Breast epithelium (tissue), 4 donors: ENCODE measurements around the gene DIMT1. TPM values are rescaled to one million over a fixed set of nuclear protein-coding genes. Genes with fewer than 3 reads are reported as not detected.

Source experiments
- DNase-seq, 2 donors: peaks; one replicate each; pipeline ENCODE4 v3.0.0-alpha.2; 2019; ENCODE audit warnings: low spot score in 2 of 2
- H3K27ac ChIP-seq, 2 donors: fragments of 200-600 bp; sonication (generic) in 1 of 2; one replicate each; pipeline ENCODE4 v1.5.1; 2016 to 2019; ENCODE audit warnings: mild to moderate bottlenecking in 1 of 2
- H3K27me3 ChIP-seq, 2 donors: fragments of 200-600 bp; sonication (generic) in 1 of 2; one replicate each; pipeline versions ENCODE4 v1.5.1 to v1.6.0; 2017 to 2019; ENCODE audit warnings: control low read depth in 1 of 2, mild to moderate bottlenecking in 1 of 2
- H3K36me3 ChIP-seq: fragments of 200-600 bp; one replicate; pipeline ENCODE4 v1.5.1; 2019
- H3K4me1 ChIP-seq, 2 donors: fragments of 200-600 bp; sonication (generic); one replicate each; pipeline ENCODE4 v1.5.1; 2016 to 2019; ENCODE audit warnings: control low read depth in 1 of 2
- H3K4me3 ChIP-seq, 3 donors: fragments of 200-600 bp; sonication (generic); 1 replicate in 2 of 3; 2 replicates in 1 of 3; pipeline ENCODE4 v1.5.1; 2016 to 2019; ENCODE audit warnings: mild to moderate bottlenecking in 3 of 3, moderate library complexity in 2 of 3
- H3K9me3 ChIP-seq, 2 donors: fragments of 200-600 bp; sonication (generic) in 1 of 2; one replicate each; pipeline ENCODE4 v1.5.1; 2016 to 2019; ENCODE audit warnings: control low read depth in 1 of 2
- POLR2A ChIP-seq: fragments of 450-650 bp; IDR thresholded peaks from one replicate; pipeline ENCODE4 v1.6.1; 2016; ENCODE audit warnings: antibody characterized with exemption, mild to moderate bottlenecking, moderate library complexity
- POLR2AphosphoS5 ChIP-seq, 3 donors: sonication (generic); formaldehyde crosslinking; IDR thresholded peaks; one replicate each; pipeline ENCODE4 v1.6.1; 2017; ENCODE audit warnings: antibody characterized with exemption in 3 of 3
- intact Hi-C: fragments of 100-400 bp; cut with DNase I; formaldehyde crosslinking; loops from one replicate; pipeline ENCODE4 v1.15.1; 2023; ENCODE audit warnings: low total_unique reads
- total RNA-seq, 3 donors: library from RNA; depleted of rRNA; stranded (reverse); fragments of >200 nt; gene quantifications; one replicate each; pipeline ENCODE4 v1.1.0, GENCODE V29; 2016
- TF ChIP-seq, protein P1 (sequence below), 3 donors: fragments of 450-650 bp; IDR thresholded peaks; one replicate each; pipeline ENCODE4 v1.5.1; 2016 to 2017; ENCODE audit warnings: antibody characterized with exemption in 3 of 3, mild to moderate bottlenecking in 3 of 3, moderate library complexity in 3 of 3

Gene DIMT1
- total RNA-seq, 3 donors from 2014 or later: 34.5 to 38.3 (median 38.1) TPM

DNA sequence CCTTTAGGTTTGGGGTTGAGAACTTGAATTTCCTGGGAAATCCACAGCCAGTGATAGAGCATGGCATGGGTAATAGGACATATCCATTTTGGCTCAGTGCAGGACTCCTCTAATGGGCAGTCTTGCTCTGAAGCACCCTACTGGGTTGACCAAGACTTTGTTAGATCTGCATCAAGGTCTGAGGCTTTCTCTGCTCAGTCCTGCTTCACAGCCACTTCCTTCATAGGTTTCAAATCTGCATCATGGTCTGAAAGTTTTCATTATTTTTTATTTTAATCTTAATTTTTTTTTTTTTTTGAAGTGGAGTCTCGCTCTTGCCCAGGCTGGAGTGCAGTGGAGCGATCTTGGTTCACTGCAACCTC lies 61.2 kb downstream of the DIMT1 start:
- Histone ChIP-seq H3K27me3 (no peaks in the 10 kb centered on the region), H3K9me3 (no peaks in the 10 kb centered on the region), H3K36me3 (no peaks in the 10 kb centered on the region), H3K27ac (no peak overlapping the region), H3K4me1 (no peaks in the 10 kb centered on the region), H3K4me3 (no peak overlapping the region)
- TF ChIP-seq POLR2AphosphoS5 (IDR thresholded peaks at IDR 0.05) (no peak), POLR2A (no peak)
- TF ChIP-seq, protein P1, sequence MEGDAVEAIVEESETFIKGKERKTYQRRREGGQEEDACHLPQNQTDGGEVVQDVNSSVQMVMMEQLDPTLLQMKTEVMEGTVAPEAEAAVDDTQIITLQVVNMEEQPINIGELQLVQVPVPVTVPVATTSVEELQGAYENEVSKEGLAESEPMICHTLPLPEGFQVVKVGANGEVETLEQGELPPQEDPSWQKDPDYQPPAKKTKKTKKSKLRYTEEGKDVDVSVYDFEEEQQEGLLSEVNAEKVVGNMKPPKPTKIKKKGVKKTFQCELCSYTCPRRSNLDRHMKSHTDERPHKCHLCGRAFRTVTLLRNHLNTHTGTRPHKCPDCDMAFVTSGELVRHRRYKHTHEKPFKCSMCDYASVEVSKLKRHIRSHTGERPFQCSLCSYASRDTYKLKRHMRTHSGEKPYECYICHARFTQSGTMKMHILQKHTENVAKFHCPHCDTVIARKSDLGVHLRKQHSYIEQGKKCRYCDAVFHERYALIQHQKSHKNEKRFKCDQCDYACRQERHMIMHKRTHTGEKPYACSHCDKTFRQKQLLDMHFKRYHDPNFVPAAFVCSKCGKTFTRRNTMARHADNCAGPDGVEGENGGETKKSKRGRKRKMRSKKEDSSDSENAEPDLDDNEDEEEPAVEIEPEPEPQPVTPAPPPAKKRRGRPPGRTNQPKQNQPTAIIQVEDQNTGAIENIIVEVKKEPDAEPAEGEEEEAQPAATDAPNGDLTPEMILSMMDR (IDR thresholded peaks at IDR 0.05): no peak
- DNase-seq: no peak
- intact Hi-C loops: no loop called here

DNA sequence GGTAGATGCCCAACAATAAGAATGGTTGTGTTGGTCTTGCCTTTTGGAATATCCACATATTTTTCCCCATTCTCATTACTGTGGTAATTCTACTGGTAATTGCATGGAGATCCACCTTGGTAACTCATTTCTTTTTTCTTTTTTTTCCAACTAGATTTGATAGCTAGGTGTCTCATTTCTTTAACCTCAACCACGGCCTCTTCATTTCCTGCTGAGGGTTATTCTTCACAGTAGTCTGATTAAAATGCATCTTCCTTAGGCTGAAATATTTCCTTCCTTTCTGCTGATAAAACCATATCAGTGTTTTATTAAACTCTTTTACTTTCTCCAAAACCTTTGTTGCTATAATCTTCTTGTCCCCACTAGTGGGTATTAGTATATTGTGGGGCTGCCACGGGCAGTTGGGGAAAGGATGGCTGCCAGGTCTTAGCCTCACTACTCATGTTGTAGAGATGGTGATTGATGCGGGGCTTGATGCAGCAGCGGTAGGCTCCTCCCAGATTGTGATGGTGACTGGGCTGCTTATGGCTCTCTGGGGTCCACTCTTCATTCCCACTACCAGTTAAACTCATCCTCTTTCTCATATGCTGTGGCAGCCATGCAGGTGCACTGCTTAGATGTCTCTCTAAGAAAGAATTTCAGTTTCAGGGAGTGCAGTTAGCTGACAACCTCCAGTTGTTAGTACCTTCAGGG lies 61.8 kb downstream of the DIMT1 start:
- no peak overlapping the region for H3K4me3 ChIP-seq
- H3K36me3 ChIP-seq: no peaks in the 10 kb centered on the region
- no peaks in the 10 kb centered on the region for H3K9me3 ChIP-seq
- no peak for TF ChIP-seq POLR2A
- TF ChIP-seq, protein P1 (IDR thresholded peaks at IDR 0.05): no peak
- no peak for TF ChIP-seq POLR2AphosphoS5 (IDR thresholded peaks at IDR 0.05)
- DNase-seq: no peak
- no peaks in the 10 kb centered on the region for H3K4me1 ChIP-seq
- intact Hi-C loops: no loop called here
- H3K27me3 ChIP-seq: no peaks in the 10 kb centered on the region
- H3K27ac ChIP-seq: no peak overlapping the region

DNA sequence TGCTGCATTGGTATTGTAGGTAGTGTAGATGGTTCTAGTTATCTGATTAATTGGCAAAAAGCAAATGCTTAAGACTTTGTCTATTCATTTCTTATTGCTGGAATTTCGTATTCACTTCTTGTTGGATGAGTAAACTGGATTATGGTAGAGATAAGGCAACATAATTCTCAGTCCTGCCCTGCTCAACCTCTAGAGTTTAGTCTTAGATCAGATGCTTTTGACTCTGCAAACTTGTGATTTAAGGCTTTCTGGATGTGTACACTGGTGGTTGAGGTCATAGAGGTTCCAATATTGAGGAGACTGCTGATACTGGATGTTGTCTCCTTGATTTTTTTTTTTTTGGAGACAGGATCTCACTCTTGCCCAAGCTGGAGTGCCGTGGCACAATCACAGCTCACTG lies 62.7 kb downstream of the DIMT1 start:
- Histone ChIP-seq H3K4me3 (no peak overlapping the region), H3K36me3 (no peaks in the 10 kb centered on the region), H3K27me3 (no peaks in the 10 kb centered on the region), H3K27ac (no peak overlapping the region), H3K4me1 (no peaks in the 10 kb centered on the region), H3K9me3 (no peaks in the 10 kb centered on the region)
- DNase-seq: no peak
- TF ChIP-seq POLR2A: no peak
- TF ChIP-seq, protein P1 (IDR thresholded peaks at IDR 0.05): no peak
- no peak for TF ChIP-seq POLR2AphosphoS5 (IDR thresholded peaks at IDR 0.05)
- intact Hi-C loops: no loop called here

DNA sequence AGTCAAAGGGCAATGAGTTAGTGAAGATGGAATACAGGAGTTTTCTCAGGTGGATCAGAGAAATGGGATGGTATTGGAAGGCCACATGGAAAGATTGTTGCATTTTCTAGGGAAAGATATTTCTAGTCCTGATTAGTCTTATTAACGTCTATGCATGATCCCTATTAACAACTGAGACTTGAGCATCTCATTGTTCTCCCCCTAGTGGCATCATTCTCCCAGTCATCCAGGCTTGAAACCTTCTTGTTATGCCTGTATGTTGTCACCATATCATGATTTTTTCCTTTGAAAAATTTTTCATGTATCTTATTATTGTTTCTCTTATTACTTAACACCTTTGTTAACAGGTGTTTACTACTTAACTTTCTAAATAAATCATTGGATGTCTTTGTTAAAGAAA lies 63.3 kb downstream of the DIMT1 start:
- no peaks in the 10 kb centered on the region for H3K4me1 ChIP-seq
- intact Hi-C loops: no loop called here

More for the DNA sequence above, 63.3 kb downstream of the DIMT1 start:
- no peaks in the 10 kb centered on the region for H3K36me3 ChIP-seq
- TF ChIP-seq, protein P1 (IDR thresholded peaks at IDR 0.05): no peak
- TF ChIP-seq POLR2A: no peak
- TF ChIP-seq POLR2AphosphoS5 (IDR thresholded peaks at IDR 0.05): no peak
- H3K27ac ChIP-seq: no peak overlapping the region
- no peaks in the 10 kb centered on the region for H3K27me3 ChIP-seq
- no peak overlapping the region for H3K4me3 ChIP-seq
- no peaks in the 10 kb centered on the region for H3K9me3 ChIP-seq
- DNase-seq: no peak

Other genes starting within 250 kb of the DIMT1 start
- gene KIF2A, start 97.7 kb downstream of the DIMT1 start, total RNA-seq: 10 to 100 TPM; 50.8 to 57.4 (median 51.7) TPM
- gene IPO11, start 8.9 kb upstream of the DIMT1 start, total RNA-seq: 10 to 100 TPM; 31.5 to 34.7 (median 33.1) TPM
- 1 to 10 TPM; 6.4 to 9.5 (median 8.6) TPM for gene LRRC70, start 174.9 kb upstream of the DIMT1 start, total RNA-seq